ENCODE measurements around the gene ZNRF4. TPM values are rescaled to one million over a fixed set of nuclear protein-coding genes. Genes with fewer than 3 reads are reported as not detected.

Gene ZNRF4
- total and polyA plus RNA-seq, 10 of the 15 experiments (the other 5 are each of a cell fraction or from before 2014, with no cell fraction given): not detected

- TF ChIP-seq MYB (IDR thresholded peaks at IDR 0.05; ENCODE audit: borderline replicate concordance, low read depth, low read length) (no peak), USF2 (IDR thresholded peaks at IDR 0.05; ENCODE audit: borderline replicate concordance, low read depth, low read length) (no peak), ZNF274 (IDR thresholded peaks at IDR 0.05; ENCODE audit: insufficient read depth, insufficient read length) (no peak), SMAD1 (IDR thresholded peaks at IDR 0.05; ENCODE audit: low read depth, partially characterized antibody) (no peak)
These were observed 39.6 kb downstream of the ZNRF4 start (continued) for GRCh38 chr19:5494773-5495172.

DNA sequence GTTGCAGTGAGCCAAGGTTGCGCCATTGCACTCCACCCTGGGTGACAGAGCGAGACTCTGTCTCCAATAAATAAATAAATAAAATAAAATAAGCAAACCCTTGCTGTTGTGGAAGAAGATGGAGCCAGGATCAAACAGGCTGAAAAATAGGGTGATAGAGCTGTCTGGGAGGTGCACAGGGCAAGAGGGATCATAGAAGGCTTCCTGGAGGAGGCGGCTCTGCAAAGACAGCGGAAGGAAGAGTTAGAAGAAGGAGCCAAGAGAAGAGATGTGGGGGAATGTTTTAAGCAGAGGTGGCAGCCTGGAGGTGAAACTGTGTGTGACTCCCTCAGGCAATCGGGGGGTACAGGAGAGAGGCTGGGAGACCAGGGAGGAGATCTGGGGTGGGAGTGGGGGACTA lies 40.6 kb downstream of the ZNRF4 start:
- POLR2A ChIA-PET: no interaction called here
- H3K27me3 ChIP-seq (replicated peaks in 1 of 2; ENCODE audit: control insufficient read depth in 2 of 2, insufficient read depth in 2 of 2, low read length in 1 of 2): peaks cover 0 to 2% of the 10 kb centered on the region in 2 experiments; a peak in 3 of 4 replicates
- H4K20me1 ChIP-seq (ENCODE audit: control insufficient read depth, insufficient read depth): no peaks in the 10 kb centered on the region
- FAIRE-seq: no peak
- no TSS peak for BruUV-seq (replicated peaks)
- no peak for DNase-seq (ENCODE audit: low read depth, low spot score)
- H3K4me3 ChIP-seq: no peak overlapping the region
- no peaks in the 10 kb centered on the region; the same call in 2 of the 3 replicates for H3K9me3 ChIP-seq (replicated peaks; ENCODE audit: control insufficient read depth, insufficient read depth, low read length)
- WGBS (ENCODE audit: insufficient coverage, insufficient replicate concordance, low lambda C conversion rate, missing lambda C conversion rate): 61% methylated on average over 4 of the region's 5 CpGs
- no peak overlapping the region for H3K27ac ChIP-seq (ENCODE audit: control insufficient read depth, insufficient read depth)
- H3K79me2 ChIP-seq (ENCODE audit: control insufficient read depth, insufficient read depth, low read length): no peaks in the 10 kb centered on the region
- no peaks in the 10 kb centered on the region for H3K36me3 ChIP-seq (ENCODE audit: control insufficient read depth in 2 of 2, insufficient read depth in 2 of 2, low read length in 1 of 2)
- H3K4me1 ChIP-seq (ENCODE audit: control insufficient read depth, insufficient read depth, low read length): no peaks in the 10 kb centered on the region
- no peak overlapping the region for H2AFZ ChIP-seq (ENCODE audit: control insufficient read depth, low read depth, low read length)
- no peak for ATAC-seq
- H3K4me2 ChIP-seq (ENCODE audit: control insufficient read depth, insufficient read depth): no peak overlapping the region
- CTCF ChIA-PET: no interaction called here
- in situ Hi-C loops (cut with MboI): no loop called here
- no peak overlapping the region for H3K9ac ChIP-seq (ENCODE audit: control insufficient read depth, insufficient read depth, low read length)
- intact Hi-C loops (cut with micrococcal nuclease; ENCODE audit: unreplicated experiment): no loop called here
- RAD21 ChIA-PET (ENCODE audit: unreplicated experiment): no interaction called here
- SMC1A ChIA-PET (ENCODE audit: uncharacterized antibody, unreplicated experiment): no interaction called here
- TF ChIP-seq SPI1 (IDR thresholded peaks at IDR 0.05; ENCODE audit: borderline replicate concordance, insufficient read depth, low read depth, low read length) (no peak), ZNF217 (IDR thresholded peaks at IDR 0.05) (no peak), NFIC (IDR thresholded peaks at IDR 0.05; ENCODE audit: low read depth, low read length) (no peak), MYB (IDR thresholded peaks at IDR 0.05; ENCODE audit: borderline replicate concordance, low read depth, low read length) (no peak), CBFB (IDR thresholded peaks at IDR 0.05; ENCODE audit: low read depth) (no peak), STAT1 (conservative IDR thresholded peaks at IDR 0.05) (no peak), RBBP5 (conservative IDR thresholded peaks at IDR 0.05) (no peak), NFYA (IDR thresholded peaks at IDR 0.05; ENCODE audit: borderline replicate concordance, low read depth, low read length) (no peak), ZNF592 (IDR thresholded peaks at IDR 0.05) (no peak), MXI1 (IDR thresholded peaks at IDR 0.05; ENCODE audit: low read depth, low read length) (no peak)
- TF ChIP-seq, protein P1, sequence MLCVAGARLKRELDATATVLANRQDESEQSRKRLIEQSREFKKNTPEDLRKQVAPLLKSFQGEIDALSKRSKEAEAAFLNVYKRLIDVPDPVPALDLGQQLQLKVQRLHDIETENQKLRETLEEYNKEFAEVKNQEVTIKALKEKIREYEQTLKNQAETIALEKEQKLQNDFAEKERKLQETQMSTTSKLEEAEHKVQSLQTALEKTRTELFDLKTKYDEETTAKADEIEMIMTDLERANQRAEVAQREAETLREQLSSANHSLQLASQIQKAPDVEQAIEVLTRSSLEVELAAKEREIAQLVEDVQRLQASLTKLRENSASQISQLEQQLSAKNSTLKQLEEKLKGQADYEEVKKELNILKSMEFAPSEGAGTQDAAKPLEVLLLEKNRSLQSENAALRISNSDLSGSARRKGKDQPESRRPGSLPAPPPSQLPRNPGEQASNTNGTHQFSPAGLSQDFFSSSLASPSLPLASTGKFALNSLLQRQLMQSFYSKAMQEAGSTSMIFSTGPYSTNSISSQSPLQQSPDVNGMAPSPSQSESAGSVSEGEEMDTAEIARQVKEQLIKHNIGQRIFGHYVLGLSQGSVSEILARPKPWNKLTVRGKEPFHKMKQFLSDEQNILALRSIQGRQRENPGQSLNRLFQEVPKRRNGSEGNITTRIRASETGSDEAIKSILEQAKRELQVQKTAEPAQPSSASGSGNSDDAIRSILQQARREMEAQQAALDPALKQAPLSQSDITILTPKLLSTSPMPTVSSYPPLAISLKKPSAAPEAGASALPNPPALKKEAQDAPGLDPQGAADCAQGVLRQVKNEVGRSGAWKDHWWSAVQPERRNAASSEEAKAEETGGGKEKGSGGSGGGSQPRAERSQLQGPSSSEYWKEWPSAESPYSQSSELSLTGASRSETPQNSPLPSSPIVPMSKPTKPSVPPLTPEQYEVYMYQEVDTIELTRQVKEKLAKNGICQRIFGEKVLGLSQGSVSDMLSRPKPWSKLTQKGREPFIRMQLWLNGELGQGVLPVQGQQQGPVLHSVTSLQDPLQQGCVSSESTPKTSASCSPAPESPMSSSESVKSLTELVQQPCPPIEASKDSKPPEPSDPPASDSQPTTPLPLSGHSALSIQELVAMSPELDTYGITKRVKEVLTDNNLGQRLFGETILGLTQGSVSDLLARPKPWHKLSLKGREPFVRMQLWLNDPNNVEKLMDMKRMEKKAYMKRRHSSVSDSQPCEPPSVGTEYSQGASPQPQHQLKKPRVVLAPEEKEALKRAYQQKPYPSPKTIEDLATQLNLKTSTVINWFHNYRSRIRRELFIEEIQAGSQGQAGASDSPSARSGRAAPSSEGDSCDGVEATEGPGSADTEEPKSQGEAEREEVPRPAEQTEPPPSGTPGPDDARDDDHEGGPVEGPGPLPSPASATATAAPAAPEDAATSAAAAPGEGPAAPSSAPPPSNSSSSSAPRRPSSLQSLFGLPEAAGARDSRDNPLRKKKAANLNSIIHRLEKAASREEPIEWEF (IDR thresholded peaks at IDR 0.05; ENCODE audit: insufficient replicate concordance, low read depth, low read length): no peak

Data from GM12878 (cell line).